ENCODE measurements around the gene SH2B3.
"Not testable (repeated sequence)": the region's sequence is repeated elsewhere in the genome, so short reads cannot be mapped to it uniquely, and the experiment has no call there.

The SH2B3 gene

GRCh38 chr12:111386885-111387284 lies 18.8 kb upstream of the SH2B3 start:
- DNase-seq: no peak

- no peak for DNase-seq
Observed at GRCh38 chr12:111387747-111388323, 17.9 kb upstream of the SH2B3 start.

GRCh38 chr12:111389635-111390034 lies 16.1 kb upstream of the SH2B3 start:
- no peak for DNase-seq

GRCh38 chr12:111390910-111391309 lies 14.8 kb upstream of the SH2B3 start:
- no peak for DNase-seq

GRCh38 chr12:111393700-111394300 lies 11.9 kb upstream of the SH2B3 start:
- peak in 3 of 51 donors; percentile 13 to 15 (median 15) for DNase-seq

GRCh38 chr12:111394480-111394879 lies 11.2 kb upstream of the SH2B3 start:
- no peak for DNase-seq

- no peak for DNase-seq
Observed at GRCh38 chr12:111395336-111396187, 10.2 kb upstream of the SH2B3 start.

- not testable (repeated sequence) for DNase-seq
Observed at GRCh38 chr12:111396271-111396670, 9.5 kb upstream of the SH2B3 start.

- DNase-seq: peak in 50 of 51 donors; percentile 27 to 93 (median 72)
Observed at GRCh38 chr12:111396726-111397445, 8.8 kb upstream of the SH2B3 start.

GRCh38 chr12:111398530-111398929 lies 7.2 kb upstream of the SH2B3 start:
- peak in 2 of 51 donors; percentile 6 to 23 for DNase-seq

- DNase-seq: not testable (repeated sequence)
Observed at GRCh38 chr12:111399741-111400404, 5.8 kb upstream of the SH2B3 start.

GRCh38 chr12:111401167-111401605 lies 4.5 kb upstream of the SH2B3 start:
- DNase-seq: no peak

GRCh38 chr12:111402490-111402824 lies 3.3 kb upstream of the SH2B3 start:
- not testable (repeated sequence) for DNase-seq

- DNase-seq: peak in 1 of 51 donors; percentile 14
Observed at GRCh38 chr12:111404362-111405148, 1.2 kb upstream of the SH2B3 start.

- DNase-seq: peak; percentile 29 to 98 (median 86)
Observed at GRCh38 chr12:111405149-111405858, 419 bp upstream of the SH2B3 start.

GRCh38 chr12:111406474-111407376 lies 1.0 kb downstream of the SH2B3 start:
- DNase-seq: peak in 19 of 51 donors; percentile 15 to 68 (median 29)

- DNase-seq: peak in 2 of 51 donors; percentile 15 to 52
Observed at GRCh38 chr12:111407377-111408115, 1.8 kb downstream of the SH2B3 start.

GRCh38 chr12:111408116-111408440 lies 2.4 kb downstream of the SH2B3 start:
- DNase-seq: no peak

Measured in hypothalamus (tissue), 51 donors.